GM12892 (cell line): ENCODE measurements around the gene DUS1L.

ENCODE experiments used
- DNase-seq: peaks from one replicate; pipeline ENCODE4 v3.0.0; 2011; ENCODE audit not compliant: insufficient read length
- FAIRE-seq: peaks from 2 replicates; lab custom pipeline; 2011; peaks lifted over from hg19 to GRCh38; lab: Jason Lieb, UNC
- POLR2A ChIP-seq: IDR thresholded peaks from 2 replicates; pipeline ENCODE4 v1.6.1; 2011; ENCODE audit warnings: low read depth, low read length, control low read depth
- POLR2AphosphoS5 ChIP-seq: IDR thresholded peaks from 2 replicates; pipeline ENCODE4 v1.6.1; 2011; ENCODE audit warnings: low read depth, low read length, control low read depth
- TAF1 ChIP-seq: IDR thresholded peaks from 2 replicates; pipeline ENCODE4 v1.6.1; 2011; ENCODE audit warnings: low read depth, mild to moderate bottlenecking, control low read depth, low read length, borderline replicate concordance

Gene DUS1L

DNA sequence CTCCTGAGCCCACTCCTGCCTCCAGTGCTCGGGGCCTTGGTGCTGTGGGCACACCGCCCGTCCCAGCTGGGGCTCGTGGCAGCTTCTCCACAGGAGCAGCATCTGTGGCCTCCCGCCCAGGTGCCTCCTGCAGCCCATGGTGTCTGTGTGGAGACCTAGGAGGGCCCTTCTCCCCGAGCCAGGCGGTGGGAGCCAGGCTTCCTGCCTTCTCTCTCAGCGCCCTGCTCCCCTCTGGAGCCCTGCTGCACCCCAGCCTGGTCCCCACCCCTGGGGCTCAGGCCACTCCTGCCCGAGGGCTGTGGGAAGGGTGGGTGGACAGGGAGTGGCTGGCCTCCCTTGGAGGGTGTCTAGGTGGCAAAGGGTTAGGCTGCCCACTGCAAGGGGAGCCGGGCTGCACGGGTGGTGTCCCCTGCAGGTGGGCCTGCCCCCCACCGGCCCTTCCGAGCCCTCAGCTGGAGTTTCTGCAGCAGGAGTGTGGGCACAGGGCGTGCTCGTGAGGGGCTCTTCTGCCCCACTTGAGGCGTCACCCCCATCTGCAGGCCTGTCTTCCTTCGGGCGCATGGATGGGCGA is 53.9 kb downstream of the DUS1L start:
- FAIRE-seq: no peak
- TF ChIP-seq TAF1 (no peak), POLR2A (no peak), POLR2AphosphoS5 (no peak)
- DNase-seq: no peak

DNA sequence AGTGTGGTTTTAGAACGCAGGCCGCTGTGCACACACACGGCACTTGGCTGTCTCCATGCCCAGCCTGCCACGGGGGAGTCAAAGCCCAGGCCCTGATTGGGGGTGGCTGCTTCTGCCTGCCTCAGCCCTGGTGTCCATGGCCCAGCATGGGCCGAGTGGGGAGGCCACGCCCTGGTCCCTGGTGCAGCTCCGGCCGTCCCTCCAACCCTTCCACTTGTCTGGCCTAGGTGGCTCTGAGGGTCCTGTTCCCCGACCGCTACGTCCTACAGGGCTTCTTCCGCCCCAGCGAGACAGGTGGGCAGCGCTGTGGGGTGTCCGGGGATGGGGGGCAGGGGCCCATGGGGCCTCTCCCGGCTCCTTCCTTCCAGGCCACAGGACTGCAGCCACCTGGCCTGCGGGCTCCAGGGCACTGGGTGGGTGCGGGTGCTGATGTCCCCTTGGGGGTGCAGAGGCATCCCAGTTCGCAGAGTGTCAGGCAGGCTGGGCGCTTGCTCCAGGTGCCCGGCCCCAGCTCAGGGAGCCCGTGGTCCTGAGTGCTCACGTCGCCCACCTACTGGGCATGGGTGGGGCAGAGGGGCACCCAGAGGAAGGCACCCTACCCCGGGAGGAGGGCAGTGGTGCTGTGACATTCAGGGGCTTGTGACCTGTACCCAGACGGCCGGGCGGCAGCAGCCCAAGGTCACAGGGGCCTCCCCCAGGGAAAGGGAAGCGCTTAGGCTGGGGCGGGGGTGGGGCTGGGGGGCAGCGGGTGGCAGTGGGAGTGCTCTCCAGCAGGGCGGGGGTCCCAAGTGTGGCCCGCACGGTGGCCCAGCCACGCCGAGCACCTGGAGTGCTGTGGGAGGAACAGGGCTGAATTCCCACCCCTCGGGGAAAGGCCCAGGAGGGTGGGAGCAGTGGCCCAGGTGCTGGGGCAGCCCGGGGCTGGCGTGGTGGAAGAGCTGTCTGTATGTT is 54.8 kb downstream of the DUS1L start:
- TF ChIP-seq POLR2AphosphoS5: no peak
- TF ChIP-seq POLR2A: no peak
- TF ChIP-seq TAF1: no peak
- DNase-seq (no peak), FAIRE-seq (no peak)

DNA sequence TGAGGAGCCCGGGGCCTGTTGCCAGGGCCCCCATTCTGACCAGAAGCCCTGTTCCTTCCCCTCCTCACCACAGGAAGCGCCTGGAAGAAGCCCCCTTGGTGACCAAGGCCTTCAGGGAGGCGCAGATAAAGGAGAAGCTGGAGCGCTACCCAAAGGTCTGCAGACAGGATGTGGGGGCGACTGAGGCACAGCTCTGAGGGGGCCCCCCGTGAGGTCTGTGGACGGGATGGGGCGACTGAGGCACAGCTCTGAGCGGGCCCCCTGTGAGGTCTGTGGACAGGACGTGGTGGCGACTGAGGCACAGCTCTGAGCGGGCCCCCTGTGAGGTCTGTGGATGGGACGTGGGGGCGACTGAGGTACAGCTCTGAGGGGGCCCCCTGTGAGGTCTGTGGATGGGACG is 56.2 kb downstream of the DUS1L start:
- TF ChIP-seq POLR2AphosphoS5 (no peak), POLR2A (no peak), TAF1 (no peak)
- FAIRE-seq (no peak), DNase-seq (no peak)

DNA sequence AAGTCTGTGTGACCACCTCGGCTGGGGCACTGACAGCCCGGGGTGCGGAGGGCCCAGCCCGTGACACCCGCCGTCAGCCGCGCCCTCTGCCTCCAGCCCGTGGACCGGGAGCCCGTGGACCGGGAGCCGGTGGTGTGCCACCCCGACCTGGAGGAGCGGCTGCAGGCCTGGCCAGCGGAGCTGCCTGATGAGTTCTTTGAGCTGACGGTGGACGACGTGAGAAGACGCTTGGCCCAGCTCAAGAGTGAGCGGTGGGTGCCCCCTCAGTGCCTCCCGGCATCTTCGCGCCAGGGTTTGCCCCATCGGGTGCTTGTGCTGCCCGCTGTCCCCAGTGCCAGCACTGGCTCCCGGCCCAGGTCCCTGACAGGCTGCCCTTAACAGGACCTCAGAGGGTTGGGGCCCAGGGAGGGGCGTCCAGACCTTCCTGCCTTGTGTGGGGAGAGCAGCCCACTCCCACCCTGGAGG is 56.6 kb downstream of the DUS1L start:
- TF ChIP-seq TAF1: no peak
- TF ChIP-seq POLR2AphosphoS5: no peak
- TF ChIP-seq POLR2A: no peak
- DNase-seq (no peak), FAIRE-seq (no peak)

DNA sequence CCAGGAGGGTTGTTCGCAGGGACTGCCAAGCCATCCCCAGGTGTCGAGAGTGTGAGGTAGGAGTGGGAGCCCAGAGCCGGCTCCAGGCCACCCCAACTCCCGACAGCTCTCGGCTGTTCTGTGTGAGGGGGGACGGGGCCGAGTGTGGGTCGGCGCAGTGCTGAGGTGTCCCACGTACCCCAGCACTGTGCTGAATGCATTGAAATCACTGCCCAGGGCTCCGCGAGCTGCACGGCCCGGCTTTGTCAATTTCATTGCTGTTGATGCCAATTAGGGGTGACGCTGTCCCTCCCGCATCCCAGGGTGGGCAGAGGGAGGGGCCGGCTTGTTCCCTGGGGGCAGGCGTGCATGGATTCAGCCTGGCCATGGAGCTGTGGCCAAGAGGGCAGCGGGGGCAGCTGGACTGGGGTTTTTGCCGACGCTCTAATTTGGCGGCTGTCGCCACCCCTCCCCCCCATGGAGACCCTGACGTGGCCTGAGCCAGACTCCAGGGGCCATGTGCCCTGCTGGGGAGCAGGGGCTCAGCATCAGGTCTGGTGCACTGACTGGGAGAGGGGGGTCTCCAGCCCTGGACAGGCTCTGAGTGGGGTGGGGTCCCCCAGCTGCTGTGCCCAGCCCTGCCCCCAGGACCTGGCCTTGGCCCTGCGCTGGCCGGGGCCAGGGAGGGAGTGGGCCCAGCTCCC is 57.2 kb downstream of the DUS1L start:
- FAIRE-seq (no peak), DNase-seq (no peak)
- TF ChIP-seq TAF1: no peak
- no peak for TF ChIP-seq POLR2A
- no peak for TF ChIP-seq POLR2AphosphoS5
